Stimulated activated CD8-positive, alpha-beta memory T cell treated with anti-CD3 and anti-CD28 coated beads, Interleukin-7, amount 100 ng/mL, for 4 hours (primary cell): ENCODE data around the gene SHH.

Experiments used
- DNase-seq, 2 donors: peaks; one replicate each; pipeline ENCODE4 v3.0.0-alpha.2; 2020; ENCODE audit warnings: low read depth in 2 of 2

Gene SHH

DNA sequence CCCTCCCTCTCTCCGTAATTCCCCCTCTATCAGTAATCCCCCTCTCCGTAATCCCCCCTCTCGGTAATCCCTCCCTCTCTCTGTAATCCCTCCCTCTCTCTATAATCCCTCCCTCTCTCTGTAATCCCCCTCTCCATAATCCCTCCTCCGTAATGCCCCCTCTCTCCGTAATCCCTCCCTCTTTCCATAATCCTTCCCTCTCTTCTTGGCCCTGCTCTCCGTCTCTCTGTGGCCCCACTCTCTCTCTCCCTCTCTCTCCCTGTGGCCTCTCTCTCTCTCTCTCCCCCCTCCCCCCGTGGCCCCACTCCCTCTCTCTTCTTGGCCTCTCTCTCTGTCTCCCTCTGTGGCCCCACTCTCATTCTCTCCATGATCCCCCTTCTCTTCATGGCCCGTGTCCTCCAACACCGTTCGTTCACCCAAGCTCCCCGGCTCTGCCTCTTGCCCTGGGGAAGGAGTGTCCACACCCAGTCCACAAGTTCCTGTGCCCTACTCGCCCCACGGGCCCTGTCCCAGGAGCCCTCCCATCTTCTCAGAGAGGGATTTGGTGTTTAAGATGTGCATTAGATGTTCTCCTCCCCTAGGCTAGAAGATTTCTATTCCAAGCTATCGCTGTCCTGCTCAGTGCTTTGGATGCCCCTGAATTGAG lies 19.8 kb downstream of the SHH start:
- DNase-seq, result no peak

DNA sequence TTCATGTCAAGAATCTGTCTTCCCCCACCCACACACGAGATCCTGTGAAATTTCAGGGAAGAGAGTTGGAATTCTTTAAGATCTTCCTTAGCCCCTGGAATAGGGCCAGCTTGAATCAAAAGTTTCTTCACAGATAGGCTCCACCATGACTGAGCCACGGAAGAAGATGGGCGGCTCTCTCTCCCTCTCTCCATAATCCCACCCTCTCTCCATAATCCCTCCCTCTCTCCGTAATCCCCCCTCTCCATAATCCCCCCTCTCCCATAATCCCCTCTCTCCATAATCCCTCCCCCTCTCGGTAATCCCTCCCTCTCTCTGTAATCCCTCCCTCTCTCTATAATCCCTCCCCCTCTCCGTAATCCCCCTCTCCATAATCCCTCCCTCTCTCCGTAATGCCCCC lies 20.4 kb downstream of the SHH start:
- DNase-seq, result no peak

DNA sequence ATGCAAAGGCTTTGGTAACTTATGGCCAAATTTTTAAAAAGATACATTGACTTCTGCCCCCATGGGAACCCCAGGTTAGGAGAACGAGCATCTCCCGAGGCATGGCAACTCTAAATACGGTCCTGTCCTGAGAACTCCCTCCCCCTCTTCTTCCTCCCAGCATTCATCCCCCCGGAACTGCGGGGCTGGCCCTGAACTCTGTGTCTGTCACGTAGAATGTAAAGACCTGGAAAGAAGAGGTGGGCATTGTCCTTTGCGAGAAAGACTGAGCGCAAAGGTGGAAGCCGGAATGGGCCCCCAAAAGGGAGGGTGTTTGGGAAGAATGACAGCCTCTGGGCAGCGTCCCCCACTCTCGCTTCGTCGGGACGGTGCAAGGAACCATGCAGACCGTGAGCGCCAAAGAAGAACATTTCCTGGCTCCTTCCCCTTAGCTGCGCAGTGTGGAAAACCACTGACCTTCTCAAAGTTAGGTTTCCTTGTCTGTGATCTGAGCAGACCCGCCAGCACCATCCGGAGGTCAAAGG lies 21.0 kb downstream of the SHH start:
- no peak for DNase-seq

DNA sequence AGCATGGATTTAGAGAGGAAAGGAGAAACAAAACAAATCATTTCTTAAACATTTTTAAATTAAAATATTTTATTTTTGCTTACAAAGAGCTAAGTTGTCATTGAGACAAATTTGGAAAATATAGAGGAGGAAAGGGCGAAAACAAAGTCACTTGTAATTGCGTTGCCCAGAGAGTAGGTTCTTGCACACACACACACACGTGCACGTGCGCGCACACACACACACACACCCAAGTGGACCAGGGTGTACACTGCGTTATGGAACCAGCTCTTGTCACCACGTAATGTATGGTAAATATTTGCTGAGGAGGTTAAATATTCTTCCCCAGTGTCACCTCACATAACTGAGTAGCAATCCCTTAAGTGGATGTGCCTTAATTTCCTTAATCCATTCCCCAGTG lies 21.6 kb downstream of the SHH start:
- DNase-seq, result no peak

DNA sequence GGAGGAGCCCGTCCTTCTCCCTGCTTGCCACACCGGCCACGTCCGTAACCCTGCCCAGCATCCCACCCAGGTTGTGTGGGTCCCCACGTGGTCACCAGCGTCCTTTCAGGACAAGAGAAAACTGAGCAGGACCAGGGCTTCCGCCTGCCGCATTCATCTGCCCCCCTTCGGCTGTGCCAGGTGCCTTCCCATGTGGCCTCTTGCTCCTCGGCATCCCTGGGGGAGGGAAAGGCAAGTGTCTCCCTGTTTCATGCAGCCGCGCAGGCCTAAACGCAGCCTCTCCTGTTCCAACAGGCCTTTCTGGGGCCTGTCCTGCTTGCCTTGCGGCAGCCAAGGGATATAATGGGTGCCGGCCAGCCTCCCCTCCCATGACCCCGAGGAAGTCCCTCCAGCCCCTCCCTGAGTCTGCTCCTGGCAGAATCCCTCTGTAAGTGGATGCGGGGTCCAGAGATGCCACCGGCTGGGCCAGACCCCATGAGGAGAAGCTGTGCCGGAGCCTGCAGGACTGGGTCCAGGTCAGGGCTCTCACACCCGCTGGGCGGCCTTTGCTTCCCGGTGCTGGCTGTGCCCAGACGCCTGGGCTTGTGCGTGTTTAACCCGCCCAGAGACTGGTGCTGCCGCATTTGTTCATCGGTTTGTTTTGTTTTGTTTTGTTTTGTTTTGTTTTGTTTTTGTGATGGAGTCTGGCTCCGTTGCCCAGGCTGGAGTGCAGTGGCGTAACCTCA lies 23.1 kb downstream of the SHH start:
- no peak for DNase-seq

DNA sequence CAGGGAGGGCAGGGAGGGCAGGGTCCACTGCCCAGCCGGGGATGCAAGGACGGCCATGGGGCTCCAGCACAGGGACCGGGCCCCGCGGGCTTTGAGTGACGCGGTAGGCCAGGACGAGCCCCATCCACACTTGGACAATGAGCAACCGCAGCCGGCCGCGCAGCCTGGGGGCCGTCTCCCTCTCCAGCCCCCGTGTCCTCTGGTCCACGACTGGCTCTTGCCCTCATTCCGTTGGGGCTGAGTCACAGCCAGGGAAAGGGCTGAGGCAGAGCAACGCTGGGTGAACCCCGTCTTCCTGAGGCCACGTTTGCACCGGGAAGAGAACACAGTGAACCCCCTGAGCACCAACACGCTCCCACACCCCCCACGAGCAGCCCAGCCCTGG lies 23.7 kb downstream of the SHH start:
- DNase-seq, result no peak

DNA sequence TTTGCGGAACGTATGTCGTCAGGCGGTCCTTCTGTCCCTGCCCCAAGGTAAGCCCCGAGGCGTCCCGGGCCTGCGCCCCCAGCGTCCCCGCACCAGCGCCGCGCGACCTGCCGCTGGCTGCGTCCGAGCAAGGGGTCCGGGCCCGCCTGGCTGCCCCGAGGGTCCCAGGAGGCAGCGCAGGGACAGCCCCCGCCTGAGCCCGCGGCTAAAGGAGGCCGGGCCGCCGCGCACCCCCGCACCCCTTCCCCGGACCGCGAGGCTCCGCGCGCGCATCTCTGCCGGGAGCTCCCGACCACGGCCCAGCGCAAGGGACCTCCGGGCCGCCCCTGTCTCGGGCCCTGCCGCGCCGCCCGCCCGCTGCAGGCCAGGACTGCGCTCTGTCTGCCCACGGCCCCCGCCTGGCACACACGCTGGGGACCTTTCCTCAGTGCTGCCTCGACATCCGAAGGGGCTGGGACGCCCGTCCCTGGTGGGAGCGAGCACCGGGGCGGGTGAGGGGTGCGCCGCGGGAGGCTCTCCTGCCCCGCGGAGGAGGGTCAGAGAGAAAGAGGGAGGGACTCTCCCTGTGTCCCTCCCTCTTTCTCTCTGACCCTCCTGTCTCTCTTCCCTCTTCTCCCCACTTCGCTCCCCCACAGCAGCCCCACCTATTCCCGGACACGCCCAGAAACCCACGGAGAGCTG lies 25.0 kb downstream of the SHH start:
- DNase-seq, result no peak

DNA sequence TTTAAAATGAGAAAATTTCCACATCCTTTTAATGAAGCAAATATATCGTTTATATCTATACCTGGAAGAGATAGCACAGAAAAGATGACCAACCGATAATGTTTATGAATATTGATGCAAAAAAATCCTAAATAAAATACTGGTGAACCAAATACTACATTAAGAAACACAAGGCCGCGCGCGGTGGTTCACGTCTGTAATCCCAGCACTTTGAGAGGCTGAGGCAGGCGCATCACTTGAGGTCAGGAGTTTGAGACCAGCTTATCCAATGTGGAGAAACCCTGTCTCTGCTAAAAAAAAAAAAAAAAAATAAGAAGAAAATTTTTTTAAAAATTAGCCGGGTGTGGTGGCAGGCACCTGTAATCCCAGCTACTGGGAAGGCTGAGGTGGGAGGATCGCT lies 25.8 kb downstream of the SHH start:
- DNase-seq, result no peak

DNA sequence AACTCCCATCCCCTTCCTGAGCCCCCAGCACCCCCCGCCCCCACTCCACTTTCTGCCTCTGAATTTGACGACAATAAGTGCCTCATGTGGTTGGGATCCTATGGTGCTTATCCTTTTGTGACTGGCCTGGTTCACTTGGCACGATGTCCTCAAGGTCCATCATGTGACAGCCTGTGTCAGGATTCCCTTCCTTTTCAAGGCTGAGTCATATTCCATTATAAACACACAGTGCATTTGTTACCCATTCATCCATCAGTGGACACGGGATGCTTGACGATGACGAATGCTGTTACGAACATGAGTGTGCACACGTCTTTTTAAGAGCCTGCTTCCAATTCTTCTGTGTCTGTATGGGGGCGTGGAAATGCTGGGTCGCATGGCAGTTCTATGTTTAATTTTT lies 26.7 kb downstream of the SHH start:
- no peak for DNase-seq

DNA sequence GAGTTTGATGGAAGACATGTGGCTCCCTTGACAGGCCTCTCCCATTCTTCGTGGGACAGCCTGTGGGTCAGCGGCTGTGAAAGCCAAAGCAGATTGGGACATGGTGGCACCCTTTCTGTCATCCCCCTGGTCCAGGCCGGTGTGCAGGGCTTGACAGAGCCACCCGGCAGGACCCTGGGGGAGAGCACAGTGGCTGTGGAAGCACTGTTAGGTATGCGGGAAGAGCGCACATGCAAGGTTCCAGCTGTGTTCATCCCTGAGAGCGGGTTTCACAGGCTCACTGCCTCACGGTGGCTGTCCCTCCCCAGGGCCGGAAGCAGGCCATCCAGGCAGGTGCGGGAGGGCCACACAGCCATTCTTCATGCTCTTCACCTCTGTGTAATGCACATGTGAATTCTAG lies 29.8 kb downstream of the SHH start:
- DNase-seq, result no peak

DNA sequence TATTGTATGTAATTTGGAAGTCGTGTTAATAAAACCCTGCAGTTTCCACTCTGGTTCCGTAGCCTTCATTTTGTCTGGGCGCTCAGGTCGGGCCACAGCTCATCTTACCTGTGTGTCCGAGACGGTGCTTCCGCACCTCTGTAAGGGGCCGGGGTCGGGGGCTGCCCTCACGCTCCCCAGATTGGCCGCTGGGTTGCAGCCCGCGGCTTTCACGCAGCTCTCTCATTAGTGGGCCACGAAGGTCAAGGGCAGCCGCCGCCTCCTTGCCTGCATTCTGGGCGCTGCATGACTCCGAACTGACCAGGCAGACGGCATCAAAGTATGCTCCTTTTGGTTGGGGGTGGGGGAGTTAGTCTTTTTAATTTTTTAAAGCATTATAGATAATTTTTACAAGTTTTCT lies 30.8 kb downstream of the SHH start:
- DNase-seq, result no peak

DNA sequence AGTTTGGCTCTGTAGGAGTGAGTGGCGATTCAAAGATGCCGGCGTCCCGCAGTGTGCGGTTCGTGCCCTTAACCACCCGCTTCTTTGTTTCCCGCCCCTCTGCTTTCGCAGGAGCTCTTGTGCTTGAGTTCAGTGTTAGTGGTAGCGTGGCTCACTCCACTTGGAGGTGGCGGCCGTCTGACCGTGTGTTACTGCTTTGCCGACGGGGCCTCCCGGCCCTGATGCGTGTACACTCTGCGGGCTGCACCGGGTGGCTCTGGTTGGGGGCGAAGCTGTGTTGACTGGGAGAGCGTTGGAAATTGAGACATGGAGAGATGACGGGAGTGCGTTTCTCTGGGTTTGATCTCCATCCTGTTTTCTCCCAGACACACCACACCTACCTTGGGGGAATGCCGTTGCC lies 31.4 kb downstream of the SHH start:
- DNase-seq, result no peak

DNA sequence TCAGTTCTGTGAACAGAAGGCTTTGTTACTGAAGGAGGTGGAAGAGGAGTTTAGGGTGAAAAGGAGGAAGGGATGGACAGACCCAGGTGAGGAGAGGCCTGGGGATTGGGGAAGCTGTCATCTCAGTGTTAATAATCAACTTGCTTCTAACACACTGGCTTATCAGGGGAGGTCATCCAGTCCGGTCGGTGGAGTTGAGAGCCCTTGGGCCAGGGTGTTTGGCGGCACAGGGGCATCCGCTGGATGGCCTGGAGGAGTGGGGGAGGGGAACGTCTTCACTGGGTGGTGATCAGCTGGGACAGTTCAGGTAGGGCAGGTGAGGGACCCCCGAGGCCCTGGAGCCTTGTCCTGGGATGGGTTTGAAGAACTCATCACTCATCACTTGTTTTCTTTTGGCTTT lies 33.9 kb downstream of the SHH start:
- no peak for DNase-seq

DNA sequence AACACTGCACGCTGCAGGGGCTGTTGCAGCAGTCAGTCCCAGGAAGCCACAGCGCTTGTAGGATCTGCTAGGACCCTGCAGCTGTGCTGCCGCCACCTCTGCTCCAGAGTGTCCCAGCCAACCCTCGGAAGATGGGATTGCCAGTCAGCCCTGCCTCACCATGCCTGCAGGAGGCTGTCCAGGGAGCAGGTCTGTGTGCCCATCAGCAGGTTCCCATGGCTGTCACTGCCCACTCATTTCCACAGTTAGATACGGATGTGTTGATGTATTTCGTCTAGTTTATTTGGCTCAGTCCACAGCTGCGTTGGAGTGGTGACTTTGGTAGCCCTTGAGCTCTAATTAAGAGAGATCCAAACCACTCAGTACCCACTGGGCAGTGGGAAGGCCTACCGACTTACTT lies 35.7 kb downstream of the SHH start:
- DNase-seq, result no peak

DNA sequence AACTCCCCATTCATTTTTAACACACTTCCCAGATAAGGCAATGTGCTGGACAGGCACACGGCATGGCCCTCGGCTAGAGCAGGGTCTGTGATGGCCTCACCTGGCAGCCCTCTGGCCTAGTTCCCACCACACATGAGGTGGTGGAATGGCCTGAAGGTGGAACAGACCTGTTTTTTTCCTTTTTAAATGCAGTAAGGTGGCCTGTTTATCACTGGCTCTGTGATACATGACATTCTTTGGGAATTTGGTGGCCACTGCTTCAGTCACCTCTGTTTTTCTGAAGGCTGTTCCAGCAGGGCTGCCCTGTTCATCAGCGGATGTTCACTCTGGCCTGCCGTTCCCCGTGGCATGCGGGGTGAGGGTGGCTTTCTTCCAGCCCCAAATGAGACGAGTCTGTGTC lies 36.6 kb downstream of the SHH start:
- no peak for DNase-seq

DNA sequence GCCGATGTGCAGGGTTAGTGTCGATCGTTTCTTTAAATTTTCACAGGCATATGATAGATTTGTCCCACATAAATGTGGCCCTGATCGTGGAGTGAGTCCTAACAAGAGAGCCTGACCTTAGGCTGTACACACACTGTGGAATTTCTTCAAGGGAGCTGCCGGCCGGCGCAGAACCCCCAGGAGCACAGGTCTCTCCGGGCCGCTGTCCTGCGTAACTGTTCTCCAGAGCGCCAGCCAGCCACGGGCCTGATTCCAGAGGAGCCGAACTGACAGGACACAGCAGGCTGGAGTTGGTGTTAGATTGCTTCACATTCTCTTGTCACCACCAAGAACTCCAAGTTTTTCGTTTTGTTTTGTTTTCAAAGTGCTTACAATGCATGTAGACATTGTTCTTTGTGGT lies 37.3 kb downstream of the SHH start:
- DNase-seq, result no peak

DNA sequence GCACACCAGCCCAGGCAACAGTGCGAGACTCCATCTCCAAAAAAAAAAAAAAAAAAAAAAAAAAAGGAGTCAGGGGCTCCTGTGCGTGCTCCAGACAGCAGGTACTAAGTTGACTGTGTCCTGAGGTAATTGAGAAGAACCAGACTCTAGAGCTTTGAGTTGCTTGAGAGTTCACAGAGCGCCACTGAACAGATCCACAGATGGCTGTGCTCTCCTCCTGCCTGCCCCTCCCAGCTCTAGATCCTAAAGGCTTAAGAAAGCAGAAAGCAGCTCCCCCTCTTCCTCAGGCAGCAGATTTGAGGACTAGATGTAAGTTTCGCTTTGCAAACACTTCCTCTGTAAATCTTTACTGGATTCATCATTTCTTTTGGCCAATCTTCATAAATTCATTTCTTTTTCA lies 38.7 kb downstream of the SHH start:
- no peak for DNase-seq

DNA sequence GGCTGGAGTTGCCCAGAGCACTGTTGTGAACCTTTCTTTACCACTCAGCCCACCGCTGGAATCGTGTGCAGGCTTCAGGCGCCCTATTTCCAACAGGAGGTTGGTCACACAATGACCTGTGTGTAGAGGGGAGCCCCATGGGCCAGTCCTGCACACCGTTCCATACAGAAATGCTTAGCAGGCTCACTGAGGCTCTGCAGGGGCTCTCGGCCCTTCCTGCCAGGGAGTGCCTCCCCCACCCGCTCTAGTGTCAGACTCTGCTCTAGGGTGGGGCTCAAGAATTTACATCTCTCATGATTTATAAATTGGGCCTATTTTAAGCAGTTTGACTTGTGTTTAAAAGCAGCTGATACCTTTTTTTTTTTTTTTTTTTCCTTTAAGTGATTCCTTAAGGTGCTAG lies 42.0 kb downstream of the SHH start:
- DNase-seq, result no peak

DNA sequence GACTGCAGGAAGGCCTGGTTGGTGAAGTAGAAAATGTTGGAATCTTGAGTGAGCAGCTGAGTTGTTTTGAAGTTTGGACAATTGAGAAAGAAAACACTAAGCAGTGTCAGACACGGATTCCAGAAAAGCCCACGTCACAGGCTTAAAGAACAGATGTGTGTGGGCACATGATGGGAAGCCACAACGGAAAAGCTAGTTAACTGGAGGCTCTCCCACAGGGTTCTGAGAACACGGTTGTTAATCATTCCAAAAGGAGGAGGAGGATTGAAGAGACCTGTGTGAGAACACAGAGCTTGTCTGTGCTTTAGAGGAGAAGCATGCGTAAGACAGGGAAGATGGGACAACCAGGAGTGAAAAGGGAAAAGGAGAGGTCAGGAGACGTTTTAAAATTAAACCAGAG lies 42.6 kb downstream of the SHH start:
- no peak for DNase-seq

DNA sequence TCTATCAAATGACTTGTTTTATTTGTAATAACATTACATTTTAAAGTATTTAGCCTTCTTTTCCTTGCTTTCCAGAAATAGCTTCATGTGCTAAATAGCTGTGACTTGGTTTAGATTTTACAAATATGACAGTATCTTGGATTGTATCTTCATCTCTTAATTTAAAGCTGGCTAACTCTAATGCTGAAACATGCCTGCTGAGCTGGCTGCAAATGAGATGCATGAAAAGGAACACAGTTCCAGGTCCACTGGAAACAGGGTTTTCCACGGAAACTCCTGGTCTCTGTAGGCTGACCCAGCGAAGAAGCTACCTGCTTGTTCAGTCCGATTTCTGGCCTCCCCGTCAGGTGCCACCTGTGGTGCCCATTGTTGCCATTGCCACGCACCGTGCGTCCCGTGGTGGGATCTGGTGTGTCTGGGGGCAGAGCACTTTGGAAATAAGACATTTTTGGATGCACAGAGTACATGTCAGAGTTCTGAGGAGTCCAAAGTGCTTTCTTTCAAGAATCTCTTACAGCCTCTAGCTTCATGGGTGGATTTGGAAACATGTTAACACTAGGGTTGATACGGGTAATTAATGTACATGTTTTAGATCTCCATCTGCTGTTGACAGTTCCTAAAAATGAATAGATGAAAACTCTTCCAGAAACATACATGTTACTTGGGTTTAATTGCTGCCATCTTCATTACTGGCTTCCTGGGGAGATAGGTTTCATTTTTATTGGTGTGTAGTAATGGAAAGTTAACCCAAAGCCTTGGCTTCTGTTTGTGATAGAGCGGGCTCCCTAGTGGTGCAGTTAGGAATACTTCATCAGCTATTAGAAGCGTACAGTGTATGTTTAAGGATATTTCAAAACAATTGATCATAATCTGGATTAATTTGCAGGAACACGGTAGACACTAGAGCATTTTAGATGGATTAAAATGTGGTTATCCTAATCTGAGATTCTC lies 45.0 kb downstream of the SHH start:
- no peak for DNase-seq

DNA sequence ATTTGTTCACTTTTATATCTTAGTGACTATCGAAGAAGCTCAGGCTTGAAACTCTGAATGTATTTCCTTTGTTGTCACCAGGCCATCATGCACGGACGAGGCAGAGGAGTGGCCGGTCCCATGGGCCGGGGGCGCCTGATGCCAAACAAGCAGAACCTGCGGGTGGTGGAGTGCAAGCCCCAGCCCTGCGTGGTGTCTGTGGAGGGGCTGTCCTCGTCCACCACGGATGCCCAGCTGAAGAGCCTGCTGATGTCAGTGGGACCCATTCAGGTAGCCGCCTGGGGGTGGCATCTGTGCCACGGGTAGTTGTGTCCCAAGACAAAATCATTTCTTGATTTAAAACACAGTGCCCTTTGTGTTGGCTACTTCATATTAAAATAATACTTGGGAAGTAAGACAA lies 45.9 kb downstream of the SHH start:
- DNase-seq, result no peak

DNA sequence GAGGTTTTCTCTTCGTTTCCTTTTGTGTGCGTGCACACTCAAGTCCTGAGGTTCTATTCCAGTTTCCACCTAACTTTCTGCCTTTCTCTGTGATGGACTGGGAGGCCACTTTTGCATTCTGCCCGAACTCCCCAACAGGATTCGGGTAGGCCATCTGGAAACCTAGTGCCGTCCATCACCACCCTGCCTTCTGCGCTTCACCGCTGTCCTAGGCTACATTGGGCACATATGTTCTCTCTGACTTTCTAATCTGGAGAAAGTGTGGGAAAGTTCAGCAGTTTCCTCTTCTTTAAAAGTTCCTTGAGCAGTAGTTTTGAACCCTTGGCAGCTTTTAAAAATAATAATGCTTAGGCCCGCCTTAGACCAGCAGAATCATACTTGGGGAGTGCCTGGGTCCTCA lies 46.8 kb downstream of the SHH start:
- DNase-seq, result no peak
